ENCODE measurements around the gene SYT12. TPM values are rescaled to one million over a fixed set of nuclear protein-coding genes. Genes with fewer than 3 reads are reported as not detected.

The SYT12 gene
- total RNA-seq, 1 donor from 2014 or later, result 0.40 TPM

DNA sequence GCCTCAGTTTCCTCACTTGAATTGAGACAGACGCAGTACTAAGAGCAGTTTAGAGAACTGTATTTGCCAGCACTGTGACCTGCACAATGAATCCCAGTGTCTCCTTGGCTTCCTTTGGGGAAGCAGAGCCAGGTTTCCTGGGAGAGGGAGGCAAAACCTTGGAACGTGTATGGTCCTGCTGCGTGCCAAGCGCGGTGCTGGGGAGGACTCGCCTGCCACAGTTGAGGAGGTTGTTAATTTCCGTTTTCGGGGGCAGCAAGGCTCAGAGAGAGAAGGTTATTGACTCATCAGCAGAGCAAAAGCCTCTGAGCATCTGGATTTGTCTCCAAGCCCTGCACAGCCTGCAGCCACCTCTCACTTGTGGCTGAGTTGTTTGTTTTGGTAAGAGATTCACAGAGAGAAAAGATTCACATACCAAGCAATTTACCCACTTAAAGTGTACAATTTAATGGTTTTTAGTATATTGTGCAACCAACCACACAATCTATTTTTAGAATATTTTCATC, 10.8 kb downstream of the SYT12 start:
- no peaks in the 10 kb centered on the region for H3K36me3 Mint-ChIP-seq
- peaks cover 5% of the 10 kb centered on the region for H3K27me3 Mint-ChIP-seq (ENCODE audit: low read depth)
- H3K4me1 Mint-ChIP-seq, result peaks cover 15% of the 10 kb centered on the region
- TF ChIP-seq, protein P1, sequence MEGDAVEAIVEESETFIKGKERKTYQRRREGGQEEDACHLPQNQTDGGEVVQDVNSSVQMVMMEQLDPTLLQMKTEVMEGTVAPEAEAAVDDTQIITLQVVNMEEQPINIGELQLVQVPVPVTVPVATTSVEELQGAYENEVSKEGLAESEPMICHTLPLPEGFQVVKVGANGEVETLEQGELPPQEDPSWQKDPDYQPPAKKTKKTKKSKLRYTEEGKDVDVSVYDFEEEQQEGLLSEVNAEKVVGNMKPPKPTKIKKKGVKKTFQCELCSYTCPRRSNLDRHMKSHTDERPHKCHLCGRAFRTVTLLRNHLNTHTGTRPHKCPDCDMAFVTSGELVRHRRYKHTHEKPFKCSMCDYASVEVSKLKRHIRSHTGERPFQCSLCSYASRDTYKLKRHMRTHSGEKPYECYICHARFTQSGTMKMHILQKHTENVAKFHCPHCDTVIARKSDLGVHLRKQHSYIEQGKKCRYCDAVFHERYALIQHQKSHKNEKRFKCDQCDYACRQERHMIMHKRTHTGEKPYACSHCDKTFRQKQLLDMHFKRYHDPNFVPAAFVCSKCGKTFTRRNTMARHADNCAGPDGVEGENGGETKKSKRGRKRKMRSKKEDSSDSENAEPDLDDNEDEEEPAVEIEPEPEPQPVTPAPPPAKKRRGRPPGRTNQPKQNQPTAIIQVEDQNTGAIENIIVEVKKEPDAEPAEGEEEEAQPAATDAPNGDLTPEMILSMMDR (IDR thresholded peaks at IDR 0.05; ENCODE audit: unreplicated experiment), result no peak
- no peak overlapping the region for H3K4me3 Mint-ChIP-seq
- DNase-seq (ENCODE audit: low spot score in 2 of 2, unreplicated experiment in 2 of 2), result no peak
- no peaks in the 10 kb centered on the region for H3K9me3 Mint-ChIP-seq
- no peak overlapping the region for H3K27ac Mint-ChIP-seq

DNA sequence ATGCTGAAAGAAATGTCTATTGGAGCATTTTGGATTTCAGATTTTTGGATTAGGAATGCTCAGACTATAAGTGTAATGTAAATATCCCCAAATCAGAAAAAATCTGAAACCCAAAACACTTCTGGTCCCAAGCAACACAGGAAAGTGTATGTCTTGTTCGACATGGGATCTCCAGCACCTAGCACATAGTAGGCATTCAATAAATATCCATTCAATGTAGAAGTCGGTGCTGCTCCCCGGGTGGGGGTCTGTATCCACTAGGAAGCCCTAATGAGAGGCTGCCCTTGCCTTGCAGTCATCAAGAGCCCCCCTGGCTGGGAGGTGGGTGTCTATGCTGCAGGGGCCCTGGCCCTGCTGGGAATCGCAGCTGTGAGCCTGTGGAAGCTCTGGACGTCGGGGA, 11.4 kb downstream of the SYT12 start:
- no peak overlapping the region for H3K27ac Mint-ChIP-seq
- no peak for DNase-seq (ENCODE audit: low spot score in 2 of 2, unreplicated experiment in 2 of 2)
- no peak overlapping the region for H3K4me3 Mint-ChIP-seq
- H3K9me3 Mint-ChIP-seq, result no peaks in the 10 kb centered on the region
- peaks cover 5% of the 10 kb centered on the region for H3K27me3 Mint-ChIP-seq (ENCODE audit: low read depth)
- peaks cover 15% of the 10 kb centered on the region for H3K4me1 Mint-ChIP-seq
- no peaks in the 10 kb centered on the region for H3K36me3 Mint-ChIP-seq
- TF ChIP-seq, protein P1 (IDR thresholded peaks at IDR 0.05; ENCODE audit: unreplicated experiment), result no peak

DNA sequence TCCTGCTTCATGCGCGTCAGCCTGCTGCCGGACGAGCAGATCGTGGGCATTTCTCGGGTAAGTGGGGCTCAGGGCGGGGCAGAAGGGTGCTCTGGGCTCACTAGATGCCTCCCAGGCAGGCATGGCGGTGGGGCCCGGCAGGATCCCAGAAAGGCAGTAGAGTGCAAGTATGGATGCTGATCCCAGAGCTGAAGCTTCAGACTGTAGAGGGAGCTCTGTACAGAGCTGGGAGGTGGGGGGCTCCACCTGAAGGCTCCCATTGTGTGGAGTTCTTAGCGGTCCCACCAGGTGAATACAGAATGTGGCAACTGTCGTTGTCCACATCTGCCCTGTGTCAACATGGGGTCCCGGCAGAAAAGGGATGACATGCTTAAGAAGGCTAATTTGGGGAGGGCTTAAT, 17.2 kb downstream of the SYT12 start:
- Mint-ChIP-seq H3K4me1 (no peaks in the 10 kb centered on the region), H3K36me3 (no peaks in the 10 kb centered on the region), H3K27ac (no peak overlapping the region), H3K27me3 (ENCODE audit: low read depth) (peaks cover 2% of the 10 kb centered on the region), H3K9me3 (no peaks in the 10 kb centered on the region), H3K4me3 (no peak overlapping the region)
- no peak for DNase-seq (ENCODE audit: low spot score in 2 of 2, unreplicated experiment in 2 of 2)
- TF ChIP-seq, protein P1 (IDR thresholded peaks at IDR 0.05; ENCODE audit: unreplicated experiment), result no peak

DNA sequence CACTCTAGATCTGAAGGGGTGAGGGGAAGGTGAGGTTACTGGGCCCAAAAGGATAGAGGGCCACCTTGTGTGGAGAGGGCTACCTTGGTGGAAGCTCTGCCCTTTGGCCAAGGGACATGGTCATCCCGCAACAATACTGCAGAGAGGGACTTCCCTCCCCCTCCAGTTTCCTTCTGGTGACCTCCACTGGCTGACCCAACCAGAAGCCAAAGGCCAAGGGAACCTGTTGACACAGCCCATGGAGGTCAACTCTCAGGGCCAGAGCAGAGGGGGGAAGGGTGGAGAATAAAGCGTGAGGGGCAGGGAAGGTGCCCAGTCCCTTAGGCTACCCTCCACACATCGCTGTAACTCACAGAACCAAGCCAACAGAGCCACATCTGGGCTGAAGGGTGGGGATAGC, 18.7 kb downstream of the SYT12 start:
- Mint-ChIP-seq H3K4me1 (no peaks in the 10 kb centered on the region), H3K4me3 (no peak overlapping the region), H3K9me3 (no peaks in the 10 kb centered on the region), H3K27ac (no peak overlapping the region), H3K27me3 (ENCODE audit: low read depth) (peaks cover 2% of the 10 kb centered on the region), H3K36me3 (no peaks in the 10 kb centered on the region)
- TF ChIP-seq, protein P1 (IDR thresholded peaks at IDR 0.05; ENCODE audit: unreplicated experiment), result no peak
- no peak for DNase-seq (ENCODE audit: low spot score in 2 of 2, unreplicated experiment in 2 of 2)

DNA sequence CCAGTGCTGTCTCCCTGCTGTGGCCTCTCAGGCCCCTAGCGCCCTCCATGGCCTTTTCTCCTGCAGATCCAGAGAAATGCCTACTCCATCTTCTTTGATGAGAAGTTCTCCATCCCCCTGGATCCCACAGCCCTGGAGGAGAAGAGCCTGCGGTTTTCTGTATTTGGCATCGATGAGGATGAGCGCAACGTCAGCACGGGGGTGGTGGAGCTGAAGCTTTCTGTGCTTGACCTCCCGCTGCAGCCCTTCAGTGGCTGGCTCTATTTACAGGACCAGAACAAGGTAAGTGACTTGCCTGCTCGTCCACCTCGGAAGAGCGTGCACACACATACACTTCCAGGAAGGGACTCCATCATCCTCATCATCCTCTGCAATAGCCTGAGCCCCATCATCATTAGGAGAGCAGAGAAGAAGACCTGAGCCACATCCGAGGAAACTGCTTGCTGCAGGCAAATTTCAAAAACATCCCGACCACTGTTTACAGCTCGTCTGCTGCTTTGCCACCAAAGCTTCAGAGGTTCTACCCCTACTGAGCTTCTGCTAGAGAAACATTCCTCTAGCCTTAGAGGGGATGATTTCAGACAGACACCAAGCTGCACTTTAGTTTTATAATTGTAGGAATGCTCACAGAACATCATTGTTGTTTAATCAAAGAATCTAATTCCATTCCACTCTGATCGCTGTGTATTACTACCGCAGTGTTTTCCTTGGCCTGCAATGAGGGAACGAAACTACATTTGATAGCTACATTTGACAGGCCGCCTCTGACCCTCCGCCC, 20.8 kb downstream of the SYT12 start:
- Mint-ChIP-seq H3K27me3 (ENCODE audit: low read depth) (peaks cover 2% of the 10 kb centered on the region), H3K27ac (no peak overlapping the region), H3K9me3 (no peaks in the 10 kb centered on the region), H3K36me3 (no peaks in the 10 kb centered on the region), H3K4me3 (no peak overlapping the region), H3K4me1 (no peaks in the 10 kb centered on the region)
- TF ChIP-seq, protein P1 (IDR thresholded peaks at IDR 0.05; ENCODE audit: unreplicated experiment), result no peak
- no peak for DNase-seq (ENCODE audit: low spot score in 2 of 2, unreplicated experiment in 2 of 2)
